ENCODE results near the gene KCNH6. TPM values are rescaled to one million over a fixed set of nuclear protein-coding genes. Genes with fewer than 3 reads are reported as not detected.

Gene KCNH6
- total RNA-seq, 2 donors from 2014 or later = 0.47 to 0.80 TPM

GRCh38 chr17:63490329-63490728 is 32.8 kb upstream of the KCNH6 start:
- Histone ChIP-seq H3K36me3 (no peaks in the 10 kb centered on the region), H3K4me3 (no peak overlapping the region), H3K4me1 (no peaks in the 10 kb centered on the region), H3K9me3 (no peaks in the 10 kb centered on the region), H3K9ac (ENCODE audit: low read depth in 2 of 2, low read length in 2 of 2) (no peak overlapping the region), H3K27me3 (no peaks in the 10 kb centered on the region), H3K27ac (no peak overlapping the region)
- TF ChIP-seq, protein P1, sequence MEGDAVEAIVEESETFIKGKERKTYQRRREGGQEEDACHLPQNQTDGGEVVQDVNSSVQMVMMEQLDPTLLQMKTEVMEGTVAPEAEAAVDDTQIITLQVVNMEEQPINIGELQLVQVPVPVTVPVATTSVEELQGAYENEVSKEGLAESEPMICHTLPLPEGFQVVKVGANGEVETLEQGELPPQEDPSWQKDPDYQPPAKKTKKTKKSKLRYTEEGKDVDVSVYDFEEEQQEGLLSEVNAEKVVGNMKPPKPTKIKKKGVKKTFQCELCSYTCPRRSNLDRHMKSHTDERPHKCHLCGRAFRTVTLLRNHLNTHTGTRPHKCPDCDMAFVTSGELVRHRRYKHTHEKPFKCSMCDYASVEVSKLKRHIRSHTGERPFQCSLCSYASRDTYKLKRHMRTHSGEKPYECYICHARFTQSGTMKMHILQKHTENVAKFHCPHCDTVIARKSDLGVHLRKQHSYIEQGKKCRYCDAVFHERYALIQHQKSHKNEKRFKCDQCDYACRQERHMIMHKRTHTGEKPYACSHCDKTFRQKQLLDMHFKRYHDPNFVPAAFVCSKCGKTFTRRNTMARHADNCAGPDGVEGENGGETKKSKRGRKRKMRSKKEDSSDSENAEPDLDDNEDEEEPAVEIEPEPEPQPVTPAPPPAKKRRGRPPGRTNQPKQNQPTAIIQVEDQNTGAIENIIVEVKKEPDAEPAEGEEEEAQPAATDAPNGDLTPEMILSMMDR (IDR thresholded peaks at IDR 0.05) = no peak
- intact Hi-C loops (cut with DNase I) = no loop called here
- no peak for DNase-seq

DNA sequence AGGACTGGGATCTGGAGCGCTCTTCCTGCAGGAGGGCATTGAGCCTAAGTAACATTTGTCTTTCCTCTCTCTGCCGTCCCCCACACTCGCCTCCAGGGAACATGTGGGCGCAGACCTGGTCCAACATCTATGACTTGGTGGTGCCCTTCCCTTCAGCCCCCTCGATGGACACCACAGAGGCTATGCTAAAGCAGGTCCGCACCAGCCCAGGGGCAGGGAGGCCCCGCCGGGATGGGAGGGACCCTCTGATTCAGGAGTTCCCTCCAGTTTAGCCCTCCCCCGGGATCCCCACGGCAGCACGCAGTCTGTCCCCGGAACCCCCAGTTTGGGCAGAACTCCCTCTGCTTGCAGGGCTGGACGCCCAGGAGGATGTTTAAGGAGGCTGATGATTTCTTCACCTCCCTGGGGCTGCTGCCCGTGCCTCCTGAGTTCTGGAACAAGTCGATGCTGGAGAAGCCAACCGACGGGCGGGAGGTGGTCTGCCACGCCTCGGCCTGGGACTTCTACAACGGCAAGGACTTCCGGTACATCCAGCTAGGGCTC is 32.2 kb upstream of the KCNH6 start:
- DNase-seq = no peak
- Histone ChIP-seq H3K27ac (no peak overlapping the region), H3K4me3 (no peak overlapping the region), H3K4me1 (no peaks in the 10 kb centered on the region), H3K36me3 (no peaks in the 10 kb centered on the region), H3K27me3 (no peaks in the 10 kb centered on the region), H3K9ac (ENCODE audit: low read depth in 2 of 2, low read length in 2 of 2) (no peak overlapping the region), H3K9me3 (no peaks in the 10 kb centered on the region)
- intact Hi-C loops (cut with DNase I) = no loop called here
- TF ChIP-seq, protein P1 (IDR thresholded peaks at IDR 0.05) = no peak

DNA sequence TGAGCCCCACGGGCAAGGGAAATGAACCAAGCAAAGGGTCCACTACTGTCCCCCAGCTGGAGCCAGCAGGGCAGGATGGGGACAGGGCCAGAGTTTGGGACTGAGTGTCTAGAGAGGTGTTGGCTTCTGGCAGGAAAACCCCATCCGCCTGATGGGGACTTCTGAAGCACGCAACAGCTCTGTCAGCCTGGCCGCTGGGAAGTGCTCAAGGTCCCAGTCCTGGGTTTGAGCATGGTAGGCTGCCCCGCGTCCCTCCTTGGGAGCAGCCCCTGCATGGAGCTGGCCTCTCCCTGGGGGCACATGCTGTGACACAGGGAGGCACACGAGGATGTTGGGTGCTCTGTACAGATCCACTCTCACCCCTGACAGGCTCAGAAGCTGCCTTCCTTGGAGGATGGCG is 31.7 kb upstream of the KCNH6 start:
- no peak for DNase-seq
- intact Hi-C loops (cut with DNase I) = no loop called here
- no peak overlapping the region for H3K27ac ChIP-seq

GRCh38 chr17:63491977-63492618 is 31.1 kb upstream of the KCNH6 start:
- Histone ChIP-seq H3K4me1 (no peaks in the 10 kb centered on the region), H3K9ac (ENCODE audit: low read depth in 2 of 2, low read length in 2 of 2) (no peak overlapping the region), H3K9me3 (no peaks in the 10 kb centered on the region), H3K27ac (no peak overlapping the region), H3K36me3 (no peaks in the 10 kb centered on the region), H3K4me3 (no peak overlapping the region), H3K27me3 (no peaks in the 10 kb centered on the region)
- intact Hi-C loops (cut with DNase I) = no loop called here
- TF ChIP-seq, protein P1 (IDR thresholded peaks at IDR 0.05) = no peak
- DNase-seq = no peak

More for the DNA sequence above, 31.7 kb upstream of the KCNH6 start:
- TF ChIP-seq, protein P1 (IDR thresholded peaks at IDR 0.05) = no peak
- Histone ChIP-seq H3K9ac (ENCODE audit: low read depth in 2 of 2, low read length in 2 of 2) (no peak overlapping the region), H3K4me3 (no peak overlapping the region), H3K27me3 (no peaks in the 10 kb centered on the region), H3K9me3 (no peaks in the 10 kb centered on the region), H3K4me1 (no peaks in the 10 kb centered on the region), H3K36me3 (no peaks in the 10 kb centered on the region)

DNA sequence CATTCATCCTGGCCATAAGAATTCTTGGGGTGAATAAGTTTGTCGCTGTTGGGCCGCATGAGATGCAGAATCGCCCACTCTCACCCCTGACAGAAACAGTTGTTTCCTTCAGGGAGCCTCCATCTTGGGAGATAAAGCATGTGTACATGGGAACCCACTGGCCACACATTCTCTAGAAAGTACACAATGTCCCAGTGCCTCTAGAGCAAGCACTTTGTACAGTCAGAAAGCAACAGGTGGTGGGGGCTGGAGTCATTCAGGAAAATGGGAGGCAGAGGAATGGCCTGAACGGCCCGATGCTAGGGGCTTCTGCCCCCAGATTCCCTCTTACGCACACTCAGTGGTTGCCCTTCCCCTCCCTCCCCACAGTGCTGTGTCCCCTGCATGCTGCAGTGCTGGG is 30.2 kb upstream of the KCNH6 start:
- Histone ChIP-seq H3K27me3 (no peaks in the 10 kb centered on the region), H3K9me3 (no peaks in the 10 kb centered on the region), H3K27ac (no peak overlapping the region), H3K4me3 (no peak overlapping the region), H3K4me1 (no peaks in the 10 kb centered on the region), H3K36me3 (no peaks in the 10 kb centered on the region), H3K9ac (ENCODE audit: low read depth in 2 of 2, low read length in 2 of 2) (no peak overlapping the region)
- TF ChIP-seq, protein P1 (IDR thresholded peaks at IDR 0.05) = no peak
- no peak for DNase-seq
- intact Hi-C loops (cut with DNase I) = no loop called here
